ENCODE results near the gene GSS.

The GSS gene

DNA sequence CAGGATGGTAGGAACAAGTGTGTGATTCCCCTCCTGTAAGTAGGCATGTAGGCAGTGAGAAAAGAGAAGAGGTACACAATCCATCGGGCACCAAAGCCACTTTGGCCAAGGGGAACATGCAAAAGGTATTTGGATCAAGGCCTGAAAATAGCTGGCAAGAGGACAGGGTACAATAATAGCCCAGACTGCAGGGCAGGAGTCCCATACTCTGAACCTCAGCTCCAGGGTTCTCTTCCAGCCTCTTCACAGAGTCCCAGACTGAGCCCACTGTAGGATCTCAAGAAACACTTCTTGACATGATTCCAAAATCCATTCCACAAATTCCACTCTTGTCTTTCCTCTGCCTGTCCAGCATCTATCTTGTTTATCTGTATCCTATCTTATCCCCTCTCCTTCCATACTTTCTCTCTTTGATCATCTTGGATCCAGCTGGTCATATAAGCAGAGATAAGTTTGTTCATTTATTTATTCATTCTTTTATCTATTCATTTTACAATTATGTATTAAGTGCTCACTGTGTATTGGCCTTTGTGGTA is 59.5 kb downstream of the GSS start:
- no peaks in the 10 kb centered on the region for H3K9me3 ChIP-seq (ENCODE audit: control insufficient read depth, low read length)
- H3K9ac ChIP-seq (ENCODE audit: low read length): no peak overlapping the region
- H3K4me3 ChIP-seq (ENCODE audit: low read length): no peak overlapping the region
- no peaks in the 10 kb centered on the region for H3K27me3 ChIP-seq (ENCODE audit: control insufficient read depth, insufficient read depth, low read length)
- H3K4me1 ChIP-seq (ENCODE audit: control insufficient read depth, insufficient read depth, low read length): peaks cover 12% of the 10 kb centered on the region
- no peaks in the 10 kb centered on the region for H3K36me3 ChIP-seq (ENCODE audit: control insufficient read depth, insufficient read depth, low read length)

DNA sequence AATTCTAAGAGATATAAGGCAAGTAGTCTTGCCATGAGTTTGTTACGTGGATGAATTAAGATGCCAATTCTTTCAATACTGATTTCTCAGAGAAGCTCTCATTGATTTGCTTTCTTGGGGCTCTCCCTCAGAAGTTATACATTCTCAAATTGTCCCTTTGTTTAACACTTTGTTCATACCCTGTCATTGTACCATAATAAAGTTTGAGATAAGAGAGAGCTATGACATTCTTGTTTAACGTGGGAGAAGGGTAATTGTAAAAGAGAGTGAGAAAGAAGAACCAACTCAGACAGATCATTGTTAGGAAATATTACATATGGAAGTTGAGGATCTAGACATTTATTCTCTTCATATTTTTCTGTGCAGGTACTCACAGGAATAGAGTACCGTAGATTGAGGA is 60.1 kb downstream of the GSS start:
- H3K4me3 ChIP-seq (ENCODE audit: low read length): no peak overlapping the region

DNA sequence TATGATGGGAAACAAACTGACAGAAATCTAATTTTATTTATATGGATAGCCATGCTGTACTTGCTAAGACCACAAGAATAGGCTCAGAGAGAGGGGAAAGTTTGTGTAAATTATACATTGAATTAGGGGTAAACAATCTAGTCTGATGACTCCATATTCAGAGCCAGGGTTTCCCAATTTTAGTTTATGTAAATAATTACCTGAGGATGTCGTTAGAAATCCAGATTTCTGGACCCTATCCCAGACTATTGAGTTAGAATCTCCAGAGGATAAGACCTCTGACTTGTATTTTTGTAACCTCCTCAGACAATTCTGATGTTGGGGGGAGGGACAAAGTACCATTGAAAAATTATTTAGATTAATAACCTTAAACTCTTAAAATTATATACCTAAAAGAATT is 60.9 kb downstream of the GSS start:
- no peaks in the 10 kb centered on the region for H3K36me3 ChIP-seq (ENCODE audit: control insufficient read depth, insufficient read depth, low read length)
- H3K4me1 ChIP-seq (ENCODE audit: control insufficient read depth, insufficient read depth, low read length): peaks cover 24% of the 10 kb centered on the region
- no peaks in the 10 kb centered on the region for H3K27me3 ChIP-seq (ENCODE audit: control insufficient read depth, insufficient read depth, low read length)
- H3K4me3 ChIP-seq (ENCODE audit: low read length): no peak overlapping the region
- H3K9me3 ChIP-seq (ENCODE audit: control insufficient read depth, low read length): no peaks in the 10 kb centered on the region
- H3K9ac ChIP-seq (ENCODE audit: low read length): no peak overlapping the region

More for the DNA sequence above, 60.1 kb downstream of the GSS start:
- H3K27me3 ChIP-seq (ENCODE audit: control insufficient read depth, insufficient read depth, low read length): no peaks in the 10 kb centered on the region
- no peak overlapping the region for H3K9ac ChIP-seq (ENCODE audit: low read length)
- H3K4me1 ChIP-seq (ENCODE audit: control insufficient read depth, insufficient read depth, low read length): peaks cover 17% of the 10 kb centered on the region
- H3K9me3 ChIP-seq (ENCODE audit: control insufficient read depth, low read length): no peaks in the 10 kb centered on the region
- H3K36me3 ChIP-seq (ENCODE audit: control insufficient read depth, insufficient read depth, low read length): no peaks in the 10 kb centered on the region

DNA sequence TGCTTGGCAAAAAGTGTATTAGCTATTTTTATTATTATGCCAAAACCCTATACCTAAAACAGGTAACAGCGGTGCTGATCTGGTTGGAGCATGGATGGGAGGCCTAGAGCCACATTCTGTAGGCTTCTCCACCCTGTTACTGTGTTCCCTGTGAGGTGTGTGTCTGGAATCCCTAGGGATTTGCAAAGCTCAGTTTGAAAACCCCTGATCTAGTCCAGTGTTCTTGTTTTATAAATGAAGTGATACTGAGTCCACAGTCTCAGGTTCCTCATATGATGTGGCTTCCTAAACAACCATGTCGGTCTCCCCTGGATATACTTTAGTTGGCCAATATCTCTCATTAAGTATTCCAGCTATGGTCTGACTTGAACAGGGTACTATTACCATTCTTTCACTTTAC is 62.9 kb downstream of the GSS start:
- H3K4me3 ChIP-seq (ENCODE audit: low read length): no peak overlapping the region
- H3K9me3 ChIP-seq (ENCODE audit: control insufficient read depth, low read length): no peaks in the 10 kb centered on the region
- H3K4me1 ChIP-seq (ENCODE audit: control insufficient read depth, insufficient read depth, low read length): peaks cover 32% of the 10 kb centered on the region
- no peak overlapping the region for H3K9ac ChIP-seq (ENCODE audit: low read length)
- no peaks in the 10 kb centered on the region for H3K27me3 ChIP-seq (ENCODE audit: control insufficient read depth, insufficient read depth, low read length)
- no peaks in the 10 kb centered on the region for H3K36me3 ChIP-seq (ENCODE audit: control insufficient read depth, insufficient read depth, low read length)

DNA sequence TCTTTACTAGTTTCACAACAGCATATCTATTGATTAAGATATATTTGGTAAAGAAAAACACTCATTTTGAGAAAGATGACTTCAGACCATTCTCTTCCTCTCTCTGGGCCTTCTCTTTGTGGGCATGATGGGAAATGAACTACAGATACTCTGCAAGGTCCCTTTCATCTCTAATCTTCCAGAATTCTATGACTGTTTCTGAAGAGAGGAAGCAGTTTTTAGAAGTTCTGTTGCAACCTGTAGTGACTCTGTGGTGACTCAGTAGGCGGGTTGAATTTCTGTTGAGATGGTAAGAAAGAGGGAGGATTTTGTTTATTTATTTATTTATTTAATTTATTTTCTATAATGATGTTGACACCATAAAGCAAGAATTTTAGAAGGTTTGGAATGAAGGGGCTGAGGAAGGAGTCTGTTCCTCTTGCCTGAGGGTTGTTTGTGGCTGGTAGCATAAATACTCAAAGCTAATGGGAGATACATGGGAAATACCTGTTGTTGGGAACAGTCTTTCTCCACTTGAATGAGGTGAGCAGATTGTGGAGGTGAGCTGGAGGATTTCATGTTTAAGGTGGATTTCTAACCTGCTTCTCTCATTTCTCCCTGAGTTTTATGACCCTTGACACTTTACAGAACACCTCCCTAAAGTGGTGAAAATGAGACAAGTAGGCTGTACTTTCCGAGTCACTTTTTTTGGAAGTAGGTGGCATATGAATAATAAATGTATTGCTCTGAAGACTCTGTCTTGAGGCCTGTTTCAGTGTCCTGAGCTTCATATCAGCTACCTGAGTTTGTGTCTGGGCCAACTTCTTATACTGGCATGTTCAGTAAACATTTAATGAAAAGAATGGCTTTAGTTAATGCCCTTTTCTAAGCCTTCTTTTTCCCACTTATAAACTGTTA is 64.2 kb downstream of the GSS start:
- H3K4me3 ChIP-seq (ENCODE audit: low read length): no peak overlapping the region
- no peak overlapping the region for H3K9ac ChIP-seq (ENCODE audit: low read length)
- H3K27me3 ChIP-seq (ENCODE audit: control insufficient read depth, insufficient read depth, low read length): no peaks in the 10 kb centered on the region
- no peaks in the 10 kb centered on the region for H3K36me3 ChIP-seq (ENCODE audit: control insufficient read depth, insufficient read depth, low read length)
- H3K4me1 ChIP-seq (ENCODE audit: control insufficient read depth, insufficient read depth, low read length): peaks cover 32% of the 10 kb centered on the region
- no peaks in the 10 kb centered on the region for H3K9me3 ChIP-seq (ENCODE audit: control insufficient read depth, low read length)

DNA sequence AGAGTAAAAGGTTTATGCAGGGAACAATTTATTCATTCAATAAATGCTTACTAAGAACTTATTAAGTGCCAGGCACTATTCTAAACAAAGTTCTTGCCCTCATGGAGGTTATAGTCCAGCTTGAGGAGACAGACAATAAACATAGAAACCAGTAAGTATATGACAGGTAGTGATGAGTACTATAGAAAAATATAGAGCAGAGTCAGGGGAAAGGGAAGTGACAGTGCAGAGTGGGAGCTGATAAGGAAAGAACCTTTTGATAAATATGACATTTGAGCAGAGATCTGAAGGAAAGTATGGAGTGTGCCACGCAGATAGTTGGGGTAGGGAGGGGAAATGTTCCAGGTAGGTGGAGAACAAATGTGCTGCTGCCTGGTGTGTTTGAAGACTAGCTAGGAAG is 67.1 kb downstream of the GSS start:
- no peaks in the 10 kb centered on the region for H3K9me3 ChIP-seq (ENCODE audit: control insufficient read depth, low read length)
- peaks cover 40% of the 10 kb centered on the region for H3K4me1 ChIP-seq (ENCODE audit: control insufficient read depth, insufficient read depth, low read length)
- H3K4me3 ChIP-seq (ENCODE audit: low read length): no peak overlapping the region
- H3K36me3 ChIP-seq (ENCODE audit: control insufficient read depth, insufficient read depth, low read length): no peaks in the 10 kb centered on the region
- no peak overlapping the region for H3K9ac ChIP-seq (ENCODE audit: low read length)
- H3K27me3 ChIP-seq (ENCODE audit: control insufficient read depth, insufficient read depth, low read length): no peaks in the 10 kb centered on the region

DNA sequence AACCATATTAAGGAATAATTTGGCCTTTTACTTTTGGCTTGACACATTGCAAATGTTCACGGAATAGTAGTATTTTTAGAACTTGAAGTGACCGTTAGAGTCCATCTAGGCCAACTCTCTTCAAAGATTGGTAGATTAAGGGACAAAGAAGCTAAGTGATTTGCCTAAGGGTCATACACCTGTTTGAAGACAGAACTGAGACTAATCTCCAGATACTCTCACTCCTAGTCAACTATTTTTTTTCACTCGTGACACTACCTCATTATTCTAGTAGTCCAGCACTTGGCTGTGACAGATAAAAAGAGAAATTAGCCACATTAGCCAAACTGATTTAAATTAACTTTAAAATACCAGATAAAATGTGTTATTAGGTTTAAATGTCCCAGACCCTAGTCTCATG is 68.6 kb downstream of the GSS start:
- H3K36me3 ChIP-seq (ENCODE audit: control insufficient read depth, insufficient read depth, low read length): no peaks in the 10 kb centered on the region
- H3K9me3 ChIP-seq (ENCODE audit: control insufficient read depth, low read length): no peaks in the 10 kb centered on the region
- no peak overlapping the region for H3K9ac ChIP-seq (ENCODE audit: low read length)
- H3K4me1 ChIP-seq (ENCODE audit: control insufficient read depth, insufficient read depth, low read length): peaks cover 37% of the 10 kb centered on the region
- no peaks in the 10 kb centered on the region for H3K27me3 ChIP-seq (ENCODE audit: control insufficient read depth, insufficient read depth, low read length)
- no peak overlapping the region for H3K4me3 ChIP-seq (ENCODE audit: low read length)

DNA sequence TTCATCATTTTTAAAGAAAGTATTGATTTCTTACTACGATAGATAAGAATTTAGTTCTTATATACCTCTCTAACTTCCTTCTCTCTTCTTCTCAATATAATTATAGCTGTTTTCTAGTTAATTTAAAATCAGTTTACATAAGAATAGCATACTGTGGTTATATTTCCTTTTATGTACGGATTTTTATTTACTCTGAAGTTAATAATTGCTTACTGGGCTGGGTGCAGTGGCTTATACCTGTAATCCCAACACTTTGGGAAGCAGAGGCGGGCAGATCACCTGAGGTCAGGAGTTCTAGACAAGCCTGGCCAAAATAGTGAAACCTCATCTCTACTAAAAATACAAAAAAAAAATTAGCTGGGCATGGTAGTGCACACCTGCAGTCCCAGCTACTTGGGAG is 69.5 kb downstream of the GSS start:
- Histone ChIP-seq H3K4me3 (ENCODE audit: low read length) (no peak overlapping the region), H3K36me3 (ENCODE audit: control insufficient read depth, insufficient read depth, low read length) (no peaks in the 10 kb centered on the region), H3K9me3 (ENCODE audit: control insufficient read depth, low read length) (no peaks in the 10 kb centered on the region), H3K9ac (ENCODE audit: low read length) (no peak overlapping the region), H3K27me3 (ENCODE audit: control insufficient read depth, insufficient read depth, low read length) (no peaks in the 10 kb centered on the region), H3K4me1 (ENCODE audit: control insufficient read depth, insufficient read depth, low read length) (peaks cover 31% of the 10 kb centered on the region)

DNA sequence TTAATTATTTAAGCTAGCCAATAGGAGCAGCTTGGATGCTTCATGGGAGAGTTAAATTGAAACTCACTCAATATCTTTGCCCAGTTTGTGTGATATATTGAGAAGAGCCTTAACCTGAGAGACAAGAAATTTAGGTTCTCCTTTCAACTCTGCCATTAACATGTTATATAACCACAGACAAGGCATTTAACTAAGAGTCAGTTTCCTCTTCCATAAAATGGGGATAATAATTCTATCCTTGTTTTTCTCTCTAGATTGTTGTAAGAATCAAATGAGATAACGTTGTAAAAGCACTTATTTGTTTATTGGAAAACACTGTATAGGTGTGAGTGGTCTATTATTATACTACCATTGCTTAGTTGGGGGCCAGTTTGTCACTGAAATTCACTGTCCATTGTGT is 71.3 kb downstream of the GSS start:
- Histone ChIP-seq H3K9ac (ENCODE audit: low read length) (no peak overlapping the region), H3K4me3 (ENCODE audit: low read length) (no peak overlapping the region), H3K36me3 (ENCODE audit: control insufficient read depth, insufficient read depth, low read length) (no peaks in the 10 kb centered on the region), H3K4me1 (ENCODE audit: control insufficient read depth, insufficient read depth, low read length) (peaks cover 22% of the 10 kb centered on the region), H3K9me3 (ENCODE audit: control insufficient read depth, low read length) (no peaks in the 10 kb centered on the region), H3K27me3 (ENCODE audit: control insufficient read depth, insufficient read depth, low read length) (no peaks in the 10 kb centered on the region)

DNA sequence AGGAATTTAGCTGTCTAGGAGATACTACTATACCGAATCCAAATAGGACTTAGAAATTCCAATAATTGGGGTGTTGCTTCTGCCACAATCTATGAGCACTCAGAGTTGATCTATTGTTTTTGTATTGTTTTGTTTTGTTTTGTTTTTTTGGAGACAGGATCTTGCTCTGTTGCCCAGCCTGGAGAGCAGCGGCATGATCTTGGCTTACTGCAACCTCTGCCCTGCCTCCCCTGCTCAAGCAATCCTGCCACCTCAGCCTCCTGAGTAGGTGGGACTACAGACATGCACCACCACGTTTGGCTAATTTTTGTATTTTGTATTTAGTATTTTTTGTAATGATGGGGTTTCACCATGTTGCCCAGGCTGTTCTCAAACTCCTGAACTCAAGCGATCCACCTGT is 71.8 kb downstream of the GSS start:
- no peaks in the 10 kb centered on the region for H3K27me3 ChIP-seq (ENCODE audit: control insufficient read depth, insufficient read depth, low read length)
- H3K4me3 ChIP-seq (ENCODE audit: low read length): no peak overlapping the region
- H3K36me3 ChIP-seq (ENCODE audit: control insufficient read depth, insufficient read depth, low read length): no peaks in the 10 kb centered on the region
- no peak overlapping the region for H3K9ac ChIP-seq (ENCODE audit: low read length)
- H3K4me1 ChIP-seq (ENCODE audit: control insufficient read depth, insufficient read depth, low read length): peaks cover 22% of the 10 kb centered on the region
- no peaks in the 10 kb centered on the region for H3K9me3 ChIP-seq (ENCODE audit: control insufficient read depth, low read length)

DNA sequence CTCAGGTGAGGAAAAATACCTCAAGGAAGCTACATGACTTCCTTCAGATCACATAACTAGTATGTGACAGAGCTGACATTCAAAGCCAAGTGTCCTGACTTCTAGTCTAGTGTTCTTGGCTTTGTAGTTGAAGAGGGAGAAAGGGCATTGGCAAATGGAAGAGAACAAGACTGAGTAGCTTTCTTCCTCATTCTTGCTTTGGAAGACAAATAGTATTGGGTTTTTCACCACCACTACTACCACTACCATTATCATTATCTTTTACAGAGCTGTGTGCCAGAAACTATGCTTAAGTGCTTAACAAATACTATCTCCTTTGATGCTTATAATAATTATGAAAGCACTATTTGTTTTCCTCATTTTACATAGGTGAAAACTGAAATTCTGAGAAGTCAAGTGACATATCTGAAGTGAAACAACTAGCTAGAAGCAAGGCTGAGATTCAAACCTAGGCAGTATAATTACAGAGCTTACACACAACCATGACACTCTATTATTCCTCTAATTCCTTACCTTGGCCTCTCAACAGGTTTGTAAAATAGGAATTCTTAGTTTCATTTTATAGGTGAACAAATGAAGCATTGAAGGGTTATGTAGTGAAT is 72.4 kb downstream of the GSS start:
- Histone ChIP-seq H3K9me3 (ENCODE audit: control insufficient read depth, low read length) (no peaks in the 10 kb centered on the region), H3K4me1 (ENCODE audit: control insufficient read depth, insufficient read depth, low read length) (peaks cover 18% of the 10 kb centered on the region), H3K27me3 (ENCODE audit: control insufficient read depth, insufficient read depth, low read length) (no peaks in the 10 kb centered on the region), H3K9ac (ENCODE audit: low read length) (no peak overlapping the region), H3K36me3 (ENCODE audit: control insufficient read depth, insufficient read depth, low read length) (no peaks in the 10 kb centered on the region), H3K4me3 (ENCODE audit: low read length) (no peak overlapping the region)

DNA sequence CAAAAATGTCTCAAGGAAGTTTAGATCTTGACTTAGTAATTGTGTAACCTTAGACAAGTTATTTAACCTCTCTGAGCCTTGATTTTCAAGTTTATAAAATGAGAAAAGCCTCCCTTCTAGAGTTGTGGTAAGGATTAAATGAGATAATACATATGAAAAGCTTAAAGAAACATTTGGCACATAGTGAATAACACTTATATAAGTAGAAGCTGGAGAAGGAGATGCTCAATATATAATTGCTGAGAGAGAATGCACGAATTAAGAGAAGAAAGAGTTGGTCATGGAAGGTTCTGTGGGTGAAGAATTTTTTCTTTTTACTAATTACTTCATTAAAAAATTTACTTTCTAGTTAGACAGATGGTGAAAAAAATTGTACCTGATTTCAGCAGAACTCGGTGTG is 73.9 kb downstream of the GSS start:
- H3K4me3 ChIP-seq (ENCODE audit: low read length): no peak overlapping the region
- peaks cover 23% of the 10 kb centered on the region for H3K4me1 ChIP-seq (ENCODE audit: control insufficient read depth, insufficient read depth, low read length)
- H3K9ac ChIP-seq (ENCODE audit: low read length): no peak overlapping the region
- no peaks in the 10 kb centered on the region for H3K9me3 ChIP-seq (ENCODE audit: control insufficient read depth, low read length)
- no peaks in the 10 kb centered on the region for H3K27me3 ChIP-seq (ENCODE audit: control insufficient read depth, insufficient read depth, low read length)
- no peaks in the 10 kb centered on the region for H3K36me3 ChIP-seq (ENCODE audit: control insufficient read depth, insufficient read depth, low read length)

All from mucosa of stomach (tissue), 1 donor.